RWPE1 (cell line): ENCODE results near the gene C14orf39.

Experiments
- CTCF ChIA-PET: fragments of 350-600 bp; sonication (Branson Sonifier 250); formaldehyde crosslinking; extraction: SDS; loops from one replicate; lab custom pipeline; 2021; lab: Yijun Ruan, JAX
- POLR2A ChIA-PET: fragments of 400-600 bp; formaldehyde crosslinking; extraction: SDS; loops from one replicate; lab custom pipeline; 2020; ENCODE audit warnings: antibody characterized with exemption; ENCODE audit not compliant: low non-redundant PET; lab: Yijun Ruan, JAX
- DNase-seq: peaks from one replicate; pipeline ENCODE4 v3.0.0; 2012; ENCODE audit warnings: low spot score
- H3K27ac ChIP-seq: fragments of 450-650 bp; 2 replicates; pipeline ENCODE4 v1.5.1; 2017
- TF ChIP-seq, protein P1 (sequence below): fragments of 450-650 bp; conservative IDR thresholded peaks from 2 replicates; pipeline ENCODE4 v1.5.1; 2017; ENCODE audit warnings: low read depth, mild to moderate bottlenecking

Gene C14orf39

DNA sequence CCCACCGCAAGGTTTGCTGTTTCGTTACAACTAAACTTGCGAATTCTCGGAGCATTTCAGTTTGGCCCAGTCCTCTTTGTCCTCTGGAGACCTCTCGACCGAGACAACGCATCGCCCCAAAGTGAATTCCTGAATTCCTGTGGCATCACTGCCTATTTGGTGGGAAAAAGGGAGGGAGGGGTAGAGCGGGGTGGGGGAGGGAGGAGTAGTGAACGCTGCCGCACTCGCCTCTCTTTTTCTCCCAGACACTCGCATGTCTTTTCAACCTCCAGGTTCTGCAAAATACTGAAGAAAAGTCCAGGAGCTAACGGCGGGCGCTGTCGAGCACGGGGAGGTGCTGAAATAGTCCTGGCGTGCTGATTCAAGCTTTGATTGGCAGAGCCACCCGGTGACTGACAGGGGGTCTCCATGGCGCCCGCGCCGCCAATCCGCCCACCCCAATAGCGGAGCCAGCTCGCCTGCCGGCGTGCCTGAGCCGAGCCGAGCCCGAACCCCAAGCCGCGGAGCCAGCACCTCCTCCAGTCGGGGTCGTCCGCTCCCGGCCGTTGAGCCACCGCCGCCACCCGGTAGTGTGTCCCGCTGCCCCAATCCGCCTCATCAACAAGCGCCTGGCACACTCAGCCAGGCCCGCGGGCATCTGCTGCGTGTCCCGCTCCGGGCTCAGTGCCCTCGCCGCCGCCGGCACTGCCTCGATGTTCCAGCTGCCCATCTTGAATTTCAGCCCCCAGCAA lies 23.0 kb upstream of the C14orf39 start, which contains the start of gene SIX6:
SIX6 (plus strand) TSS at position 440 of the 731 bp plus-strand sequence; CDS start at position 693, 253 bp downstream.
- peak; percentile 16 for DNase-seq
- ChIA-PET CTCF (no interaction called here), POLR2A (no interaction called here)
- no peak within 1 kb of the TSS for H3K27ac ChIP-seq
- TF ChIP-seq, protein P1, sequence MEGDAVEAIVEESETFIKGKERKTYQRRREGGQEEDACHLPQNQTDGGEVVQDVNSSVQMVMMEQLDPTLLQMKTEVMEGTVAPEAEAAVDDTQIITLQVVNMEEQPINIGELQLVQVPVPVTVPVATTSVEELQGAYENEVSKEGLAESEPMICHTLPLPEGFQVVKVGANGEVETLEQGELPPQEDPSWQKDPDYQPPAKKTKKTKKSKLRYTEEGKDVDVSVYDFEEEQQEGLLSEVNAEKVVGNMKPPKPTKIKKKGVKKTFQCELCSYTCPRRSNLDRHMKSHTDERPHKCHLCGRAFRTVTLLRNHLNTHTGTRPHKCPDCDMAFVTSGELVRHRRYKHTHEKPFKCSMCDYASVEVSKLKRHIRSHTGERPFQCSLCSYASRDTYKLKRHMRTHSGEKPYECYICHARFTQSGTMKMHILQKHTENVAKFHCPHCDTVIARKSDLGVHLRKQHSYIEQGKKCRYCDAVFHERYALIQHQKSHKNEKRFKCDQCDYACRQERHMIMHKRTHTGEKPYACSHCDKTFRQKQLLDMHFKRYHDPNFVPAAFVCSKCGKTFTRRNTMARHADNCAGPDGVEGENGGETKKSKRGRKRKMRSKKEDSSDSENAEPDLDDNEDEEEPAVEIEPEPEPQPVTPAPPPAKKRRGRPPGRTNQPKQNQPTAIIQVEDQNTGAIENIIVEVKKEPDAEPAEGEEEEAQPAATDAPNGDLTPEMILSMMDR: no peak

DNA sequence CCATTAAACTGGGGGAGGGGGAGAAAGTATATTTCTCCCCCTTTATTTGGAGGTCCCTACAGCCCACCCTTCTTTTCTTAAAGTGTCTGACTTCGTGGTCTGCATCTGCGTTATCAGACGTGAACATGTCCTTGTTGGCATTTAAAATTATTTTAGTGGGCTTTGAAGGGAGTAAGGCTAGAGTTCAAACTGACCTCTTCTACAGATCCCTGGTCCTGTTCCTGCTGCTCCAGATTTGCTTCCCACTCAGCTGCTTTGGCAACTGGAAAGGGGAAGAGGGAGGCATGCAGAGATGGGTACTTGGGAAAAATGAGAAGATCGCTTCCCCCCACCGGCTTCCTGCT lies 22.5 kb upstream of the C14orf39 start:
- ChIA-PET CTCF (interaction anchor here (0.7 kb wide), 1 partner anchor 311 kb away, joined by 3 read pairs; no protein-coding TSS in a partner anchor), POLR2A (no interaction called here)
- H3K27ac ChIP-seq: no peak overlapping the region
- no peak for DNase-seq
- TF ChIP-seq, protein P1: no peak

DNA sequence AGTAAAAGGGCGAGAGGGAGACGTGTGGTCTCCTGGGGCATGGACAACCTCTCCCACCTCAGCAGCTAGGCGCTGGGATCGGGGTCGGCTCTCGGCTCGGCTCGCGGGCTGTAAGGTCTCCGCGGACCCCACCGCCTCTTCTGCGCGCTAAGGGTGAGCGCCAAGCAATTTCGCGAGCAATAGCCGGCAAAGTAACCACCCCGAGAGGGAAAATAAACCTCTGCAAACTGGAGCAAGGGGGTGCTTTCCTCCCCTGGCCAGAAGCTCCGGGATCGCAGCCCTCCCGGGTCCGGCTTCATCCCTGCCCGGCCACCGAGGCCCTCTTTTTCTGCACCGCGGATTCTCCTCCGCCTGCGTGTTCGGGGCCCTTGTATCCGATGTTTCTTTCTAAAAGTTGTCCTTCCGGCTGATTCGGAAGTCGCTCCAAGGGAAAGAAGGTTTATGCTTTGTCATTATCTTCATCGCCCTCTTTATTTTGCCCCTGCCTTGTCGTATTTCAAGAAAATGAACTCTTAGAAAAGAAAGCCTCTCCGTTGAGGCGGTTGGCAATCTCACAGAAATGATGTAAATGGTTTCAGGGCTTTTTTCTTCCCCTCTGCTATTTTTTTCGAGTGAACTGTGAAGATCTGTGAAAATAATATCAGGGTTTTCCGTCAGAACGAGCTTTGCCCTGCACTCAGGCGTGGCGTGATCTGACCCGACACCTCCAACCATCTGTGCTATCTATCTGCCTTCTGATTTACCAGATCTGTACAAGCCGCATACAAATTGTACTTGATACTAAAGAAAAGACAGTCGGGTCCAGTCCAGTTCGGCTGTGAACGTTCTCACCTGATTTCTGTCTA lies 21.3 kb upstream of the C14orf39 start:
- DNase-seq: no peak
- CTCF ChIA-PET: interaction anchor here (0.6 to 0.7 kb wide), 2 partner anchors 38 to 543 kb away, joined by 3 to 4 read pairs; no protein-coding TSS in a partner anchor
- POLR2A ChIA-PET: no interaction called here
- H3K27ac ChIP-seq: no peak overlapping the region
- TF ChIP-seq, protein P1: no peak

DNA sequence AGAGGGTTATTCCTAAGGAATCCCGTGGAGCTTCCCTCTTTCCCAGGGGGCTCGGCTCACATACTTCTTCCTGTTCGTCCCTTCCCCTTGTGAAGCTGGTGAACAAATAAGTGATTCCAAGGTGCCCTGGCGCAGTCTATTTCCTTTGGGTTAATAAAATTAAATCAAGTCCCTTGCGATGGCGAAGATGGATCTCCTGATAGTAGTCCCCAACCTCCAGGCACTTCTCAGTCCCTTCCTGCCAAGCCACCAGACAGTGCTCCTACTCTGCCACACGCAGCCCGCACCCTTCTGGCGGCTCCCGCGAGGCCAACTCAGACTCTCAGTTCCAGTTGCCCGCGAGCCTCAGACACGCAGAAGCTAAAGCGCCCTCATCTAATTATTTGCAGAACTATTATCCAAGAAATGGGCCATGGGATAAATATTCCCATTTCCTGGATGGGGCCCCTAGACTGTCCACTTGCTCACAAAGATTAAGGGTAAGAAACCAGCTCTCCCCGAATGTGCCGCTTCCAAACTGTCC lies 20.7 kb upstream of the C14orf39 start:
- no peak overlapping the region for H3K27ac ChIP-seq
- TF ChIP-seq, protein P1: no peak
- ChIA-PET CTCF (no interaction called here), POLR2A (no interaction called here)
- no peak for DNase-seq

DNA sequence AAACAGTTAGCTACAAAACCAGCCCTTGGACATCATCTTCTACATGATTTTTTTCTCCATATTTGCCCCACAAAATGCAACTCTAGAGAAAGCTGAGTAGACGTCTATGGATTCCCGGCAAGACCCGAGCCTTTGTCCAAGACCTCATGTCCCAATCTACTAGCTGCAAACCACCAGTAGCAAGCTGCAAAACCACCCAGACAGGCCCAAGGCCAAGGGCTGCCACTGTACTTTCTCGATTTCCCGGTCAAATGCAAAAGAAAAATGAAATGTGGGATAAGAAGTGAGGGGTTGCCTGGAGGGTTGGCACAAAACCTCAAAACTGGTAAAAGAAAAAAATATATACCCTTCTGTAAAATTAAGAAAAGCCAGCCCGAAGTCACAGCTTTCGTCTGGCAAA lies 20.1 kb upstream of the C14orf39 start:
- ChIA-PET POLR2A (no interaction called here), CTCF (no interaction called here)
- no peak for DNase-seq
- H3K27ac ChIP-seq: no peak overlapping the region
- TF ChIP-seq, protein P1: no peak

DNA sequence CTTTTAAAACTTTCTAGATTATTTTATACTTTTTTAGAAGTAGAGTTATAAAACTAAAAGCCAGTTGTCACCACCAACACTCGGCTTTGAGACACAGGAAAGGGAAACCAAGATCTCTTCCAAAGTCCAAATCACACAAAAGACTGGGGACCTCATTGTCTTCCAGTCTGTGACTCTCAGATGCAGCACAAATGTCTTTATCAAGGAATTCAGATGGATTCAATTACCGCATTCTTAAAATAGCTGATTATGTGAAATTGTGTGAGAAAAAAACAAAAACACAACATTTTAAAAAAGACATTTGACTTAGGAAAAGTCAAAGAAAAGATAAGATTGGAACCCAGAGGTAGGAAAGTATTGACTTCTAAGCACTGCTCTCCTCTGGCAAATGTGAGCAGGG lies 19.6 kb upstream of the C14orf39 start:
- CTCF ChIA-PET: no interaction called here
- H3K27ac ChIP-seq: no peak overlapping the region
- no peak for DNase-seq
- TF ChIP-seq, protein P1: no peak
- POLR2A ChIA-PET: no interaction called here
